Choroid plexus epithelial cell (primary cell): Measurements from ENCODE around the gene ARID1A.

Source experiments
- DNase-seq: peaks from one replicate; pipeline ENCODE4 v3.0.0-alpha.2; 2010; ENCODE audit warnings: low read depth
- H3K4me3 ChIP-seq: 2 replicates; pipeline ENCODE4 v1.5.1; 2011; ENCODE audit warnings: low read depth, mild to moderate bottlenecking, control low read depth, low read length, moderate library complexity
- TF ChIP-seq, protein P1 (sequence below): conservative IDR thresholded peaks from 2 replicates; pipeline ENCODE4 v1.5.1; 2011; ENCODE audit warnings: low read depth, mild to moderate bottlenecking, control low read depth, inconsistent platforms, low read length, moderate library complexity

Gene ARID1A

DNA sequence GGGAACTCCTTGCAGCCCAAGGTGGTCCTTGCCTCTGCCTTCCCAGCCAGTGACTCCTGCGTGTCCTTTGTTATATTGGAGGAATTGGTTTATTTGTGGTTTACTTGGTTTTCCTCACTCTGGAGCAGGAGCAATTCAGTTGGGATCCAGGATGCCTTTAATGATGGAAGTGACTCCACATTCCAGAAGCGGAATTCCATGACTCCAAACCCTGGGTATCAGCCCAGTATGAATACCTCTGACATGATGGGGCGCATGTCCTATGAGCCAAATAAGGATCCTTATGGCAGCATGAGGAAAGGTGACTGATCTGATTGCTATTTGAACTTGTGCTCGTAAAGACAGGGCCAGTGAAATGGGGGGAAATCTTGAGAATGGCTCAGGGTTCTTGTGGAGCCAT, 76.9 kb downstream of the ARID1A start:
- TF ChIP-seq, protein P1, sequence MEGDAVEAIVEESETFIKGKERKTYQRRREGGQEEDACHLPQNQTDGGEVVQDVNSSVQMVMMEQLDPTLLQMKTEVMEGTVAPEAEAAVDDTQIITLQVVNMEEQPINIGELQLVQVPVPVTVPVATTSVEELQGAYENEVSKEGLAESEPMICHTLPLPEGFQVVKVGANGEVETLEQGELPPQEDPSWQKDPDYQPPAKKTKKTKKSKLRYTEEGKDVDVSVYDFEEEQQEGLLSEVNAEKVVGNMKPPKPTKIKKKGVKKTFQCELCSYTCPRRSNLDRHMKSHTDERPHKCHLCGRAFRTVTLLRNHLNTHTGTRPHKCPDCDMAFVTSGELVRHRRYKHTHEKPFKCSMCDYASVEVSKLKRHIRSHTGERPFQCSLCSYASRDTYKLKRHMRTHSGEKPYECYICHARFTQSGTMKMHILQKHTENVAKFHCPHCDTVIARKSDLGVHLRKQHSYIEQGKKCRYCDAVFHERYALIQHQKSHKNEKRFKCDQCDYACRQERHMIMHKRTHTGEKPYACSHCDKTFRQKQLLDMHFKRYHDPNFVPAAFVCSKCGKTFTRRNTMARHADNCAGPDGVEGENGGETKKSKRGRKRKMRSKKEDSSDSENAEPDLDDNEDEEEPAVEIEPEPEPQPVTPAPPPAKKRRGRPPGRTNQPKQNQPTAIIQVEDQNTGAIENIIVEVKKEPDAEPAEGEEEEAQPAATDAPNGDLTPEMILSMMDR, result no peak
- no peak overlapping the region for H3K4me3 ChIP-seq
- peak; percentile 63 for DNase-seq

DNA sequence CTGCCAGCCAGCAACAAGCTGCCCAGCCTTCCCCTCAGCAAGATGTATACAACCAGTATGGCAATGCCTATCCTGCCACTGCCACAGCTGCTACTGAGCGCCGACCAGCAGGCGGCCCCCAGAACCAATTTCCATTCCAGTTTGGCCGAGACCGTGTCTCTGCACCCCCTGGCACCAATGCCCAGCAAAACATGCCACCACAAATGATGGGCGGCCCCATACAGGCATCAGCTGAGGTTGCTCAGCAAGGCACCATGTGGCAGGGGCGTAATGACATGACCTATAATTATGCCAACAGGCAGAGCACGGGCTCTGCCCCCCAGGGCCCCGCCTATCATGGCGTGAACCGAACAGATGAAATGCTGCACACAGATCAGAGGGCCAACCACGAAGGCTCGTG, 78.6 kb downstream of the ARID1A start:
- TF ChIP-seq, protein P1, result no peak
- DNase-seq, result no peak
- no peak overlapping the region for H3K4me3 ChIP-seq

DNA sequence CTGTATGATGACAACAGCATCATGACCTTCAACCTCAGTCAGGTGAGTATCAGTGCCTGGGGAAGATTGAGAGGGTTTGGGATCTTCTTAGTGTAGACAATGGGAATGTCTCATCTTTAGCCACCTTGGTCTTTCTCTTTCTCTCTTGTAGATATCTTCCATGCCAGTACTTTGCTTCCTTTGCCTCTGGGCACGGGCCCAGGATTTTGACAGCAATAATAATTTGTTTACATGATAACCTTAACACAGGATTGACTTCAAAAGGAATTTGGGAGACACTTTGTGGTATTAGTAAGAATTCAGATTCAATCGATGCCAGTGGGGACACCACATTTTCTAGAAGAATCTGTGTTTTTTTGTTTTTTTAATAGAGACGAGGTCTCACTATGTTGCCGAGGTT, 79.9 kb downstream of the ARID1A start:
- DNase-seq, result no peak
- TF ChIP-seq, protein P1, result no peak
- H3K4me3 ChIP-seq, result no peak overlapping the region

DNA sequence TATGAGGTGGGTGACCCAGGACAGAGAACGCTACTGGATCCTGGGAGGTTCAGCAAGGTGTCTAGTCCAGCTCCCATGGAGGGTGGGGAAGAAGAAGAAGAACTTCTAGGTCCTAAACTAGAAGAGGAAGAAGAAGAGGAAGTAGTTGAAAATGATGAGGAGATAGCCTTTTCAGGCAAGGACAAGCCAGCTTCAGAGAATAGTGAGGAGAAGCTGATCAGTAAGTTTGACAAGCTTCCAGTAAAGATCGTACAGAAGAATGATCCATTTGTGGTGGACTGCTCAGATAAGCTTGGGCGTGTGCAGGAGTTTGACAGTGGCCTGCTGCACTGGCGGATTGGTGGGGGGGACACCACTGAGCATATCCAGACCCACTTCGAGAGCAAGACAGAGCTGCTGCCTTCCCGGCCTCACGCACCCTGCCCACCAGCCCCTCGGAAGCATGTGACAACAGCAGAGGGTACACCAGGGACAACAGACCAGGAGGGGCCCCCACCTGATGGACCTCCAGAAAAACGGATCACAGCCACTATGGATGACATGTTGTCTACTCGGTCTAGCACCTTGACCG, 83.4 kb downstream of the ARID1A start:
- no peak overlapping the region for H3K4me3 ChIP-seq
- TF ChIP-seq, protein P1, result no peak
- DNase-seq, result no peak

DNA sequence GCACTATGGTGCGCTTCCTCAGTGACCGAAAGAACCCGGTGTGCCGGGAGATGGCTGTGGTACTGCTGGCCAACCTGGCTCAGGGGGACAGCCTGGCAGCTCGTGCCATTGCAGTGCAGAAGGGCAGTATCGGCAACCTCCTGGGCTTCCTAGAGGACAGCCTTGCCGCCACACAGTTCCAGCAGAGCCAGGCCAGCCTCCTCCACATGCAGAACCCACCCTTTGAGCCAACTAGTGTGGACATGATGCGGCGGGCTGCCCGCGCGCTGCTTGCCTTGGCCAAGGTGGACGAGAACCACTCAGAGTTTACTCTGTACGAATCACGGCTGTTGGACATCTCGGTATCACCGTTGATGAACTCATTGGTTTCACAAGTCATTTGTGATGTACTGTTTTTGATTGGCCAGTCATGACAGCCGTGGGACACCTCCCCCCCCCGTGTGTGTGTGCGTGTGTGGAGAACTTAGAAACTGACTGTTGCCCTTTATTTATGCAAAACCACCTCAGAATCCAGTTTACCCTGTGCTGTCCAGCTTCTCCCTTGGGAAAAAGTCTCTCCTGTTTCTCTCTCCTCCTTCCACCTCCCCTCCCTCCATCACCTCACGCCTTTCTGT, 84.6 kb downstream of the ARID1A start:
- DNase-seq, result no peak
- TF ChIP-seq, protein P1, result no peak
- no peak overlapping the region for H3K4me3 ChIP-seq

DNA sequence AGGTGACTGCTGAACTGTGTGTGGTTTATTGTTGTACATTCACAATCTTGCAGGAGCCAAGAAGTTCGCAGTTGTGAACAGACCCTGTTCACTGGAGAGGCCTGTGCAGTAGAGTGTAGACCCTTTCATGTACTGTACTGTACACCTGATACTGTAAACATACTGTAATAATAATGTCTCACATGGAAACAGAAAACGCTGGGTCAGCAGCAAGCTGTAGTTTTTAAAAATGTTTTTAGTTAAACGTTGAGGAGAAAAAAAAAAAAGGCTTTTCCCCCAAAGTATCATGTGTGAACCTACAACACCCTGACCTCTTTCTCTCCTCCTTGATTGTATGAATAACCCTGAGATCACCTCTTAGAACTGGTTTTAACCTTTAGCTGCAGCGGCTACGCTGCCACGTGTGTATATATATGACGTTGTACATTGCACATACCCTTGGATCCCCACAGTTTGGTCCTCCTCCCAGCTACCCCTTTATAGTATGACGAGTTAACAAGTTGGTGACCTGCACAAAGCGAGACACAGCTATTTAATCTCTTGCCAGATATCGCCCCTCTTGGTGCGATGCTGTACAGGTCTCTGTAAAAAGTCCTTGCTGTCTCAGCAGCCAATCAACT, 85.5 kb downstream of the ARID1A start:
- DNase-seq, result no peak
- H3K4me3 ChIP-seq, result no peak overlapping the region
- TF ChIP-seq, protein P1, result no peak
